GM18520 (cell line): ENCODE measurements around the gene ABI1.
"Not testable (repeated sequence)": the region's sequence is repeated elsewhere in the genome, so short reads cannot be mapped to it uniquely, and the experiment has no call there.

ENCODE experiments used
- ATAC-seq: cut with Tn5 transposase; IDR thresholded peaks from one replicate; pipeline ENCODE4 v1.9.1; 2021; ENCODE audit not compliant: unreplicated experiment

The ABI1 gene

GRCh38 chr10:26860443-26861204 lies at the start of gene ABI1:
Gene ABI1, minus strand, starts transcription at chr10:26860958. Its CDS starts 95 bp downstream, at chr10:26860863.
- ATAC-seq, result peak; percentile 54

- no peak for ATAC-seq
These were observed 49.0 kb upstream of the ABI1 start for GRCh38 chr10:26909753-26910152.

- ATAC-seq, result not testable (repeated sequence)
These were observed 44.6 kb upstream of the ABI1 start for GRCh38 chr10:26905253-26905781.

GRCh38 chr10:26903431-26904217 lies 42.9 kb upstream of the ABI1 start:
- ATAC-seq, result no peak

GRCh38 chr10:26892306-26892923 lies 31.7 kb upstream of the ABI1 start:
- not testable (repeated sequence) for ATAC-seq

- ATAC-seq, result no peak
These were observed 30.2 kb upstream of the ABI1 start for GRCh38 chr10:26890956-26891355.

GRCh38 chr10:26887611-26888215 lies 27.0 kb upstream of the ABI1 start:
- ATAC-seq, result no peak

- no peak for ATAC-seq
These were observed 21.0 kb upstream of the ABI1 start for GRCh38 chr10:26881600-26882331.

- ATAC-seq, result no peak
These were observed 19.0 kb upstream of the ABI1 start for GRCh38 chr10:26879744-26880143.

- no peak for ATAC-seq
These were observed 10.0 kb upstream of the ABI1 start for GRCh38 chr10:26870766-26871165.

GRCh38 chr10:26869528-26869927 lies 8.8 kb upstream of the ABI1 start:
- ATAC-seq, result no peak

- no peak for ATAC-seq
These were observed 2.8 kb upstream of the ABI1 start for GRCh38 chr10:26863351-26864076.

GRCh38 chr10:26861205-26861998 lies 644 bp upstream of the ABI1 start:
- ATAC-seq, result no peak

GRCh38 chr10:26860102-26860442 lies 686 bp downstream of the ABI1 start:
- peak; percentile 8 for ATAC-seq

- no peak for ATAC-seq
These were observed 1.3 kb downstream of the ABI1 start for GRCh38 chr10:26859241-26860101.

- ATAC-seq, result no peak
These were observed 2.1 kb downstream of the ABI1 start for GRCh38 chr10:26858707-26859034.

- no peak for ATAC-seq
These were observed 2.6 kb downstream of the ABI1 start for GRCh38 chr10:26857991-26858706.

GRCh38 chr10:26857553-26857952 lies 3.2 kb downstream of the ABI1 start:
- not testable (repeated sequence) for ATAC-seq
